Stimulated activated naive CD8-positive, alpha-beta T cell treated with anti-CD3 and anti-CD28 coated beads, Interleukin-15, amount 100 ng/mL, for 72 hours (primary cell): ENCODE results near the gene SMIM14.
A peak's percentile ranks its signal among the peaks of the same experiment; 100 is the strongest.
"Not testable (repeated sequence)": the region's sequence is repeated elsewhere in the genome, so short reads cannot be mapped to it uniquely, and the experiment has no call there.

Experiments used
- ATAC-seq: fragments of 150-1000 bp; cut with Tn5 transposase; 2 replicates; pipeline ENCODE4 v1.10.0; 2021; ENCODE audit warnings: mild to moderate bottlenecking, moderate library complexity
- DNase-seq, 2 donors: peaks; one replicate each; pipeline ENCODE4 v3.0.0; 2021 to 2022
- H3K27ac Mint-ChIP-seq, 2 donors: one replicate each; pipeline ENCODE4 v1.8.0; 2022; ENCODE audit warnings: mild to moderate bottlenecking in 2 of 2, mixed read lengths in 2 of 2, moderate library complexity in 2 of 2
- H3K27me3 Mint-ChIP-seq: one replicate; pipeline ENCODE4 v1.8.0; 2022; ENCODE audit warnings: mixed read lengths
- H3K4me1 Mint-ChIP-seq: one replicate; pipeline ENCODE4 v1.8.0; 2022; ENCODE audit warnings: mild to moderate bottlenecking, mixed read lengths
- H3K4me3 Mint-ChIP-seq, 2 donors: one replicate each; pipeline ENCODE4 v1.8.0; 2022; ENCODE audit warnings: mild to moderate bottlenecking in 2 of 2, mixed read lengths in 2 of 2, moderate library complexity in 1 of 2
- H3K9me3 Mint-ChIP-seq, 2 donors: one replicate each; pipeline ENCODE4 v1.8.0; 2022; ENCODE audit warnings: mixed read lengths in 2 of 2

The SMIM14 gene

GRCh38 chr4:39655876-39656275 is 17.2 kb upstream of the SMIM14 start:
- H3K27ac Mint-ChIP-seq = no peak overlapping the region

GRCh38 chr4:39655211-39655610 is 16.5 kb upstream of the SMIM14 start:
- Mint-ChIP-seq H3K9me3 (no peaks in the 10 kb centered on the region), H3K4me1 (peaks cover 10% of the 10 kb centered on the region), H3K27me3 (no peaks in the 10 kb centered on the region), H3K27ac (no peak overlapping the region), H3K4me3 (no peak overlapping the region)
- ATAC-seq = no peak
- DNase-seq = no peak

More at GRCh38 chr4:39655876-39656275, 17.2 kb upstream of the SMIM14 start:
- ATAC-seq (no peak), DNase-seq (no peak)
- no peaks in the 10 kb centered on the region for H3K27me3 Mint-ChIP-seq
- H3K9me3 Mint-ChIP-seq = no peaks in the 10 kb centered on the region
- peaks cover 10% of the 10 kb centered on the region for H3K4me1 Mint-ChIP-seq
- H3K4me3 Mint-ChIP-seq = no peak overlapping the region

DNA sequence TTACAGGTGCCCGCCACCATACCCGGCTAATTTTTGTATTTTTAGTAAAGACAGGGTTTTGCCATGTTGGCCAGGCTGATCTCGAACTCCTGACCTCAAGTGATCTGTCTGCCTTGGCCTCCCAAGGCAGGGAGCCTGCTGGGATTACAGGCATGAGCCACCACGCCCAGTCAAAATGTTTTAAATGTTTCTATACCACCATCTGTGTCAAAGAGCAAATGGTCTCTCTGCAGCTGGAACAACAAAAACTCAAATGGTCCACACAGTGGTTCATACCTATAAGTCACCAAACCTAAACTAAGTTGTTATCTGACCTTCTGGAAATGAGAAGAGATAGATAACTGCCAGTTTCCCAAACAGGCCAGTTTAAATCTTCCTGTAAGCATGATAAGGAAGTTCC is 12.9 kb upstream of the SMIM14 start:
- not testable (repeated sequence) for ATAC-seq, DNase-seq, H3K9me3 Mint-ChIP-seq, H3K27me3 Mint-ChIP-seq, H3K27ac Mint-ChIP-seq, H3K4me3 Mint-ChIP-seq, H3K4me1 Mint-ChIP-seq

GRCh38 chr4:39649639-39650265 is 11.1 kb upstream of the SMIM14 start:
- H3K27me3 Mint-ChIP-seq = no peaks in the 10 kb centered on the region
- H3K4me3 Mint-ChIP-seq = no peak overlapping the region
- no peak overlapping the region for H3K27ac Mint-ChIP-seq
- H3K9me3 Mint-ChIP-seq = no peaks in the 10 kb centered on the region
- DNase-seq (no peak), ATAC-seq (no peak)
- no peaks in the 10 kb centered on the region for H3K4me1 Mint-ChIP-seq

DNA sequence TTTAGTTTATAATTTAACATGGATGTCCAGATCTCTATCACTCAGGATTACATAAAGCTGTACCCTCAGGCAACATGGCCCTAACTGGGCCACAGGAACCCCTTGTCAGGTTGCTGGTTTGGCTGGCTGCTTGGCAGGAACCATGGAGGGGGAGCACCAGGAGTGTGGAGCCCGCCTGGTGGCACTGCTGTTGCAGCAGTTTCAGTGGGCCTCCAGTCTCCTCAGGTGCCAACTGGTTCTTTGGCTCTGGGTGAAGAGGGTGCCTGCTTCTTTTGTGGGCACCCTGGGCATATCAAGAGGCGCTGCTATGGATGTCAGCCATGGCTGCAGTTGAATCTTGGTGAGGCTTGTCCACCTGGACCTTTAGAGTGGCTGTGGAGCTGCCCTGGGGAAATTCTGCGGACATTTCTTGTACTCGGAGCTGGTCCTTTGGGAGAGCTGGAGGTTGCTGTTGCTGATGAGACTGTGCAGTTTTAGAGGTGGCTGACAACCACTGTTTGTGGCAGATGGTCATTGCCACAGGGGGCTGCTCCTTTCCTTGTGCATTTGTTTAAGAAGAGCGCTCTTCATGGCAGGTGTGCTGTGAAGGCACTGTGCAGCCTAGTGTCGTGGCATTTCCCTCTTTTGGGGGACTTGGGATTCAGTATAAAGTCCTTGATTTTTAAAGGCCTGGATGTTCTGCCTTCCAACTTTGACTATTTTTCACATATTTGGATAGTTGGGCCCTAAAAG is 10.3 kb upstream of the SMIM14 start:
- H3K9me3 Mint-ChIP-seq = no peaks in the 10 kb centered on the region
- no peak overlapping the region for H3K27ac Mint-ChIP-seq
- ATAC-seq (no peak), DNase-seq (no peak)
- no peaks in the 10 kb centered on the region for H3K4me1 Mint-ChIP-seq
- no peak overlapping the region for H3K4me3 Mint-ChIP-seq
- no peaks in the 10 kb centered on the region for H3K27me3 Mint-ChIP-seq

- Mint-ChIP-seq H3K4me1 (no peaks in the 10 kb centered on the region), H3K27me3 (no peaks in the 10 kb centered on the region), H3K9me3 (no peaks in the 10 kb centered on the region), H3K4me3 (no peak overlapping the region), H3K27ac (no peak overlapping the region)
- DNase-seq (no peak), ATAC-seq (no peak)
These were observed 9.5 kb upstream of the SMIM14 start for GRCh38 chr4:39648213-39648612.

DNA sequence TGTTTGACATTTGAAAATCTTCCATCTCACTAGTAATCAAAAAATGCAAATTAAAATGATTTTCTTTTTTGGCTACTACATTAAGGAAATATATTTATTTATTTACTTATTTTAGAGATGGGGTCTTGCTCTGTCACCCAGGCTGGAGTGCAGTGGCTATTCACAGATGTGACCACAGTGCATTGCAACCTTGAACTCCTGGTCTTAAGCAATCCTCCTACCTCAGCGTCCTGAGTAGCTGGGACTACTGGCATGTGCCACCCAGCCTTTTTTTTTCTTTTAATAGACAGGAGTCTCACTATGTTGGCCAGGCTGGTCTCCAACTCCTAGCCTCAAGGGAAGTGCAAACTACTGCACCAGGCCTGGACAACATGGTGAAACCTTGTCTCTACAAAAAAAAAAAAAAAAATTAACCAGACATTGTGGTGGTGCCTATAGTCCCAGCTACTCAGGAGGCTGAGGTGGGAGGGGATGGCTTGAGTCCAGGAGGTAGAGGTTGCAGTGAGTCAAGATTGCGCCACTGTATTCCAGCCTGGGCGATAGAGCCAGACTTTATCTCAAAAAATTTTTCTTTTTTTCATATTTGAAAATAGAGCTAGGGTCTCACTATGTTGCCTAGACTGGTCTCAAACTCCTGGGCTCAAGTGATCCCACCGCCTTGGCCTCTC is 4.4 kb upstream of the SMIM14 start:
- no peak overlapping the region for H3K4me3 Mint-ChIP-seq
- no peak for ATAC-seq
- H3K27ac Mint-ChIP-seq = peak overlapping the region in 1 of 2 donors; percentile 34
- DNase-seq = no peak
- H3K27me3 Mint-ChIP-seq = no peaks in the 10 kb centered on the region
- H3K9me3 Mint-ChIP-seq = no peaks in the 10 kb centered on the region
- peaks cover 12% of the 10 kb centered on the region for H3K4me1 Mint-ChIP-seq

GRCh38 chr4:39641451-39641850 is 2.8 kb upstream of the SMIM14 start:
- Mint-ChIP-seq H3K27ac (no peak overlapping the region), H3K27me3 (no peaks in the 10 kb centered on the region), H3K4me3 (no peak overlapping the region), H3K9me3 (no peaks in the 10 kb centered on the region), H3K4me1 (peaks cover 24% of the 10 kb centered on the region)
- ATAC-seq (no peak), DNase-seq (no peak)

DNA sequence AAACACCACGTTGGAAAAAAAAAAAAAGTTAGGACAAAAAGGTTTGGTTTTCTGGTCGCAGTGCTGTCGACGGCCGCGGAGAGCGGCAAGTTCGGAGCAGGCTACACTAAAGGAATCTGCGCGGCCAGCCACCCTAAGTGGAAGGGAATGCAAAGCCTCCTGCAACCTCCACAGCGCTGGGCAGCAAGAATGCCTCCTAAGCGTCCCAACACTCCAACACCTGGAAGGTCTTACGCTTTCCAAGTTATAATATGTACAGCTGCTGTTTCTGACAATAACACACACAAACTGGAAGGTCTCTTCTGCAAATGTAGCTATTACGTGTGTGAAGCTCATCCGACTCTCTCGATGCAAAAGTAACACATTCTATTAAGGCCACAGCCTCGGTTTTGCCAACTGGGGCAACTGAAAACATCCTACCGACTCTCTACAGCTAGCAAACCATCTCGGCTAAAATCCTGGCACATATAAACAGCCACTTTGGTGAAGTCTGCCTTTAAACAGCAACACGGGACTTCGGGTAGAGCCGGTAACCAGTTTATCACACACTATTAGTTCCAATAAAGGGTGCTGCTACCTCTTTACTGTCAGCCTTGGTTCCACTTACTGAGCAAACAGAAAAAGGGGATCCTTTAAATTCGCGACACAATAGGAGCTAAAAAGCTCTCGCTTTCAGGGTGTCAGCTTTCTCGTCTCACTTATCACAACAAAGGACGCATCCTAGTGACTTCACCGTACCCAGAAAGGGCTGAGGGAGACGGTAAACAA is 895 bp downstream of the SMIM14 start:
- Mint-ChIP-seq H3K27me3 (no peaks in the 10 kb centered on the region), H3K4me1 (peaks cover 39% of the 10 kb centered on the region), H3K9me3 (no peaks in the 10 kb centered on the region), H3K27ac (peak overlapping the region; percentile 81 to 86), H3K4me3 (peak overlapping the region; percentile 86 to 93)
- DNase-seq (peak; percentile 22 to 39), ATAC-seq (peak; percentile 38)

DNA sequence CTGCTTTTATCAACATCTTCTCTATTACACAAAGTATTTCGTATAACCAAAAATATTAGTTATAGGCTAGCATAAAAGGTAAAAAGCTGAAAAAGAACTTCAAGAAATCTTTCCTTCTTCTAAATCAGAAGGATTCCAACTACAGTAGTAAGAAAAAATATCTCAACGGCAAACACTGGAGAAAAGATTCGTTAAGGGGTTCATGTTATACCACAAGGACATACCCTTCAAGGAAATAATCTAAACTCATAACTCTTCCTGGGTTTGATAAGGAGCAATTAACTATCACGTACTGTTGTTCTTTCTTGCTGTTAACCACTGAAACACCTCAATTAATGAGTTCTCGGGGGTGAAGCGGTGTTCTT is 1.5 kb downstream of the SMIM14 start:
- Mint-ChIP-seq H3K9me3 (no peaks in the 10 kb centered on the region), H3K27ac (no peak overlapping the region), H3K4me1 (peaks cover 39% of the 10 kb centered on the region), H3K4me3 (peak overlapping the region; percentile 86 to 93), H3K27me3 (no peaks in the 10 kb centered on the region)
- DNase-seq = no peak
- no peak for ATAC-seq

- DNase-seq = peak in 1 of 2 donors; percentile 24
- Mint-ChIP-seq H3K4me1 (peaks cover 39% of the 10 kb centered on the region), H3K27me3 (no peaks in the 10 kb centered on the region)
These were observed 2.0 kb downstream of the SMIM14 start for GRCh38 chr4:39636531-39637184.

GRCh38 chr4:39635023-39635422 is 3.6 kb downstream of the SMIM14 start:
- no peak overlapping the region for H3K27ac Mint-ChIP-seq
- H3K4me3 Mint-ChIP-seq = no peak overlapping the region
- no peaks in the 10 kb centered on the region for H3K27me3 Mint-ChIP-seq
- peaks cover 35% of the 10 kb centered on the region for H3K4me1 Mint-ChIP-seq
- H3K9me3 Mint-ChIP-seq = no peaks in the 10 kb centered on the region
- no peak for ATAC-seq
- no peak for DNase-seq

More at GRCh38 chr4:39636531-39637184, 2.0 kb downstream of the SMIM14 start:
- Mint-ChIP-seq H3K9me3 (no peaks in the 10 kb centered on the region), H3K4me3 (peak overlapping the region in 1 of 2 donors; percentile 86), H3K27ac (no peak overlapping the region)
- ATAC-seq = no peak

DNA sequence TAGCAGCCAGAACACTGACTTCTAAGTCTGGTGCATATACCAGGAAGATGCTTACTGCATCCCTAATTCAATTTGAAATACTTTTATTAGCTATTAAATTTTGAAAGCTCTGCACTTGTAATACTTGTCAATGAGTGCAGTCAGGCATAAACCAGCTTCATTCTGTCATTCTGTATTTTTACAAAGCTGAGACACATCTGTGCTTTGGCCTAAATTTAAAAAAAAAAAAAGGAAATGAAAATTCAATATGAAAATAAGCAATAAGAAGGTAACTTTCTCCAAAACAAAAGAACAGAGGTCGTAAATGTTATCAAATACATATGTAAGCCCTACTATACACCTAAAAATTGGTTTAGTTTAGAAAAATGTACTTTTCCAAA is 7.0 kb downstream of the SMIM14 start:
- Mint-ChIP-seq H3K27me3 (no peaks in the 10 kb centered on the region), H3K27ac (no peak overlapping the region), H3K4me3 (no peak overlapping the region), H3K4me1 (peaks cover 17% of the 10 kb centered on the region), H3K9me3 (no peaks in the 10 kb centered on the region)
- ATAC-seq (no peak), DNase-seq (no peak)

DNA sequence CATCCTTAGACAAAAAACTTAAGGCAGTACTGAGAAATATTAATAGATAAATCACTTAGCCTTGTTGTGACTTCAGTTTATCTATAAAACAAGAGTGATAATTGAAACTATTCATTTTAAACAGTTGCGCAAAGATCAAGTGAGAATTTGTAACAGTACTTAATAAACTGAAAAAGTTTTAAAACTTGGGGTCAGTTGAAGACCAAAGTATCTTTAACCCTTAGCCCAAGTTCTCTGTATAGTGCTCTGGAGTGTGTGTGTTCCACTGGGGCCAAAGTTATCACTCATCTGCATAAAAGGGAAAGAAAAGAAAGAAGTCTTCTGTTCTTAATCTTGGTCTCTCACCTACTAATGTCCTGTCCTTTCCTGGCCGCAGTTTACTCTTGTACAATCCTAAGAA is 11.3 kb downstream of the SMIM14 start:
- H3K27me3 Mint-ChIP-seq = no peaks in the 10 kb centered on the region
- no peak overlapping the region for H3K4me3 Mint-ChIP-seq
- no peak overlapping the region for H3K27ac Mint-ChIP-seq
- H3K4me1 Mint-ChIP-seq = no peaks in the 10 kb centered on the region
- no peak for DNase-seq
- no peak for ATAC-seq
- no peaks in the 10 kb centered on the region for H3K9me3 Mint-ChIP-seq

GRCh38 chr4:39626913-39627312 is 11.8 kb downstream of the SMIM14 start:
- H3K9me3 Mint-ChIP-seq = no peaks in the 10 kb centered on the region
- no peaks in the 10 kb centered on the region for H3K4me1 Mint-ChIP-seq
- DNase-seq (no peak), ATAC-seq (no peak)
- H3K4me3 Mint-ChIP-seq = no peak overlapping the region
- no peaks in the 10 kb centered on the region for H3K27me3 Mint-ChIP-seq
- H3K27ac Mint-ChIP-seq = no peak overlapping the region
